ENCODE results near the gene KMT5B. TPM values are rescaled to one million over a fixed set of nuclear protein-coding genes. Genes with fewer than 3 reads are reported as not detected.

The KMT5B gene
- total RNA-seq, 1 donor from 2014 or later, result 38.0 TPM

DNA sequence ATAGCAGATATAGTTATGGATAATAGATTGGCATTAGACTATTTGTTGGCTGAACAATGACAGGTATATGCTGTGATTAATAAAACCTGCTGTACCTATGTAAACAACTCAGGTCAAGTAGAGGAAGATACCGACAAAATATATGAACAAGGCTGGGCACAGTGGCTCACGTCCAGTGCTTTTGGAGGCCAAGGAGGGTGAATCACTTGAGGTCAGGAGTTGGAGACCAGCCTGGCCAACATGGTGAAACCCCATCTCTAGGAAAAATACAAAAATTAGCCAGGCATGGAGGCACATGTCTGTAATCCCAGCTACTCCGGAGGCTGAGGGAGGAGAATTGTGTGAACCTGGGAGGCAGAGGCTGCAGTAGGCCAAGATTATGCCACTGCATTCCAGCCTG is 77.9 kb downstream of the KMT5B start:
- Histone ChIP-seq H3K27me3 (ENCODE audit: insufficient read depth, low read length) (no peaks in the 10 kb centered on the region), H3K79me2 (ENCODE audit: insufficient read depth, low read length) (no peaks in the 10 kb centered on the region), H3K9me3 (ENCODE audit: insufficient read depth, low read depth, low read length) (no peaks in the 10 kb centered on the region), H4K20me1 (ENCODE audit: insufficient read depth, low read length) (no peaks in the 10 kb centered on the region), H3K4me3 (ENCODE audit: insufficient read depth, low read depth, low read length) (no peak overlapping the region), H3K27ac (ENCODE audit: low read depth, low read length) (no peak overlapping the region), H3K4me1 (ENCODE audit: insufficient read depth, low read length) (no peaks in the 10 kb centered on the region), H3K4me2 (ENCODE audit: low read length) (no peak overlapping the region), H3K36me3 (ENCODE audit: insufficient read depth, low read length) (no peaks in the 10 kb centered on the region), H3K9ac (ENCODE audit: low read length) (no peak overlapping the region), H2AFZ (ENCODE audit: low read depth, low read length) (no peak overlapping the region)
- Mint-ChIP-seq H3K9me3 (ENCODE audit: unreplicated experiment) (peaks cover 21% of the 10 kb centered on the region), H3K36me3 (ENCODE audit: low read depth, unreplicated experiment) (peaks cover 6% of the 10 kb centered on the region), H3K27ac (ENCODE audit: unreplicated experiment) (no peak overlapping the region), H3K4me3 (ENCODE audit: unreplicated experiment) (no peak overlapping the region), H3K4me1 (ENCODE audit: low read depth, unreplicated experiment) (no peaks in the 10 kb centered on the region), H3K27me3 (ENCODE audit: low read depth, unreplicated experiment) (no peaks in the 10 kb centered on the region)
- DNase-seq (ENCODE audit: low read depth), result no peak
- FAIRE-seq, result no peak
- TF ChIP-seq, protein P1, sequence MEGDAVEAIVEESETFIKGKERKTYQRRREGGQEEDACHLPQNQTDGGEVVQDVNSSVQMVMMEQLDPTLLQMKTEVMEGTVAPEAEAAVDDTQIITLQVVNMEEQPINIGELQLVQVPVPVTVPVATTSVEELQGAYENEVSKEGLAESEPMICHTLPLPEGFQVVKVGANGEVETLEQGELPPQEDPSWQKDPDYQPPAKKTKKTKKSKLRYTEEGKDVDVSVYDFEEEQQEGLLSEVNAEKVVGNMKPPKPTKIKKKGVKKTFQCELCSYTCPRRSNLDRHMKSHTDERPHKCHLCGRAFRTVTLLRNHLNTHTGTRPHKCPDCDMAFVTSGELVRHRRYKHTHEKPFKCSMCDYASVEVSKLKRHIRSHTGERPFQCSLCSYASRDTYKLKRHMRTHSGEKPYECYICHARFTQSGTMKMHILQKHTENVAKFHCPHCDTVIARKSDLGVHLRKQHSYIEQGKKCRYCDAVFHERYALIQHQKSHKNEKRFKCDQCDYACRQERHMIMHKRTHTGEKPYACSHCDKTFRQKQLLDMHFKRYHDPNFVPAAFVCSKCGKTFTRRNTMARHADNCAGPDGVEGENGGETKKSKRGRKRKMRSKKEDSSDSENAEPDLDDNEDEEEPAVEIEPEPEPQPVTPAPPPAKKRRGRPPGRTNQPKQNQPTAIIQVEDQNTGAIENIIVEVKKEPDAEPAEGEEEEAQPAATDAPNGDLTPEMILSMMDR (IDR thresholded peaks at IDR 0.05; ENCODE audit: insufficient read depth, low read depth, low read length), result no peak
- no peak for TF ChIP-seq EZH2 (IDR thresholded peaks at IDR 0.05; ENCODE audit: insufficient read depth, low read length)

DNA sequence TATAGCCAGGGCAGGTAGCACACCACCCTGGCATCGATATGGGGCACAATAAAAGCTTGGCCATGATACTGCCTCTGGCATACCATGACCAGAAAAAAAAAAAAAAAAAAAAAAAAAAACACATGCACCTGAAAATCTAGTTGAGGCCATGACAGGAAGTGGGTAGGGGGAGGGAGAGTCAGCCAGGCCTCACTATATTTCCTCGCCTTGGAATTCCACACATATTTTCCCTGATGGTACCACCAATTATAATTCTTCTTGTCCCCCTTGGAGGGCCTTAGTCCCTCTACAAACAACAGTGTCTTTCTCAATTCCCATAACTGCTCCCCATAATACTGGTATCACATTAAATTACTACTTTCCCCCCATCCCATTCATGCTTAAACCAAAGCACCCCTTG is 79.3 kb downstream of the KMT5B start:
- no peaks in the 10 kb centered on the region for H3K9me3 ChIP-seq (ENCODE audit: insufficient read depth, low read depth, low read length)
- no peak overlapping the region for H3K4me2 ChIP-seq (ENCODE audit: low read length)
- no peak overlapping the region for H3K9ac ChIP-seq (ENCODE audit: low read length)
- Mint-ChIP-seq H3K27ac (ENCODE audit: unreplicated experiment) (no peak overlapping the region), H3K4me3 (ENCODE audit: unreplicated experiment) (no peak overlapping the region), H3K4me1 (ENCODE audit: low read depth, unreplicated experiment) (peaks cover 4% of the 10 kb centered on the region), H3K36me3 (ENCODE audit: low read depth, unreplicated experiment) (peaks cover 13% of the 10 kb centered on the region), H3K27me3 (ENCODE audit: low read depth, unreplicated experiment) (no peaks in the 10 kb centered on the region), H3K9me3 (ENCODE audit: unreplicated experiment) (peaks cover 32% of the 10 kb centered on the region)
- no peak overlapping the region for H3K4me3 ChIP-seq (ENCODE audit: insufficient read depth, low read depth, low read length)
- H3K4me1 ChIP-seq (ENCODE audit: insufficient read depth, low read length), result peaks cover 3% of the 10 kb centered on the region
- H3K27me3 ChIP-seq (ENCODE audit: insufficient read depth, low read length), result no peaks in the 10 kb centered on the region
- no peak overlapping the region for H3K27ac ChIP-seq (ENCODE audit: low read depth, low read length)
- H3K36me3 ChIP-seq (ENCODE audit: insufficient read depth, low read length), result no peaks in the 10 kb centered on the region
- DNase-seq (ENCODE audit: low read depth) (no peak), FAIRE-seq (no peak)
- TF ChIP-seq, protein P1 (IDR thresholded peaks at IDR 0.05; ENCODE audit: insufficient read depth, low read depth, low read length), result no peak
- no peak for TF ChIP-seq EZH2 (IDR thresholded peaks at IDR 0.05; ENCODE audit: insufficient read depth, low read length)
- H2AFZ ChIP-seq (ENCODE audit: low read depth, low read length), result no peak overlapping the region
- H4K20me1 ChIP-seq (ENCODE audit: insufficient read depth, low read length), result no peaks in the 10 kb centered on the region
- H3K79me2 ChIP-seq (ENCODE audit: insufficient read depth, low read length), result no peaks in the 10 kb centered on the region

DNA sequence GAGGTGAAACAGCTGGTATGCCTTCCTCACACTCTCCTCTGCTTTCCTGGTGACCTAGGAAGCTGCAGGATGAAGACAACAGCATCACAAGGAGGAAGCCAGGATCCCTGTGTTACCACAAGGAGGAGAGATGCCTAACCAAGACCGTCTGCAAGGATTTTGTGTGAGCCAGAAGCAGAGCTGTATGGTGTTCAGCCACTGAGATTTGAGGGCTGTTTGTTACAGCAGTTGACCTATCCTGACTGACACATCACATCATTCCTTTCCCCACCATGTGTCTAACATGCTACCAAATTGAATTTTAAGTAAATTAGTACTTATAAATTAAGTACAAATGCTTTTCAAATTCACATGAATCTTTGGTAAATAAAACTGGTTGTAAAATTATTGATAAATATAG is 83.0 kb downstream of the KMT5B start:
- no peak overlapping the region for H3K9ac ChIP-seq (ENCODE audit: low read length)
- no peak overlapping the region for H3K27ac ChIP-seq (ENCODE audit: low read depth, low read length)
- peaks cover 27% of the 10 kb centered on the region for H3K9me3 Mint-ChIP-seq (ENCODE audit: unreplicated experiment)
- no peaks in the 10 kb centered on the region for H3K9me3 ChIP-seq (ENCODE audit: insufficient read depth, low read depth, low read length)
- H3K4me1 Mint-ChIP-seq (ENCODE audit: low read depth, unreplicated experiment), result peaks cover 7% of the 10 kb centered on the region
- H3K79me2 ChIP-seq (ENCODE audit: insufficient read depth, low read length), result no peaks in the 10 kb centered on the region
- FAIRE-seq (no peak), DNase-seq (ENCODE audit: low read depth) (no peak)
- no peak overlapping the region for H3K4me2 ChIP-seq (ENCODE audit: low read length)
- no peaks in the 10 kb centered on the region for H3K27me3 ChIP-seq (ENCODE audit: insufficient read depth, low read length)
- no peak overlapping the region for H3K4me3 Mint-ChIP-seq (ENCODE audit: unreplicated experiment)
- TF ChIP-seq, protein P1 (IDR thresholded peaks at IDR 0.05; ENCODE audit: insufficient read depth, low read depth, low read length), result no peak
- no peak for TF ChIP-seq EZH2 (IDR thresholded peaks at IDR 0.05; ENCODE audit: insufficient read depth, low read length)
- H3K4me3 ChIP-seq (ENCODE audit: insufficient read depth, low read depth, low read length), result no peak overlapping the region
- no peaks in the 10 kb centered on the region for H3K36me3 ChIP-seq (ENCODE audit: insufficient read depth, low read length)
- no peaks in the 10 kb centered on the region for H4K20me1 ChIP-seq (ENCODE audit: insufficient read depth, low read length)
- peaks cover 13% of the 10 kb centered on the region for H3K36me3 Mint-ChIP-seq (ENCODE audit: low read depth, unreplicated experiment)
- H3K27ac Mint-ChIP-seq (ENCODE audit: unreplicated experiment), result no peak overlapping the region
- peaks cover 6% of the 10 kb centered on the region for H3K4me1 ChIP-seq (ENCODE audit: insufficient read depth, low read length)
- no peak overlapping the region for H2AFZ ChIP-seq (ENCODE audit: low read depth, low read length)
- H3K27me3 Mint-ChIP-seq (ENCODE audit: low read depth, unreplicated experiment), result no peaks in the 10 kb centered on the region

Measured in astrocyte (in vitro differentiated cells and primary cell).